ENCODE results near the gene SEMA3C.

- no peak for TF ChIP-seq CTCF (IDR thresholded peaks at IDR 0.05; ENCODE audit: insufficient read depth, low read length)
- no peak for TF ChIP-seq GABPA (IDR thresholded peaks at IDR 0.05; ENCODE audit: low read depth)
- TF ChIP-seq SPI1 (IDR thresholded peaks at IDR 0.05; ENCODE audit: borderline replicate concordance, low read depth) = no peak
These were observed at the start of gene SEMA3C for GRCh38 chr7:80918909-80919721.
